Stimulated activated CD4-positive, alpha-beta T cell treated with anti-CD3 and anti-CD28 coated beads, Interleukin-1b, Interleukin-23, amount 100 ng/mL, for 48 hours (primary cell): ENCODE results near the gene CFAP43.

Experiments
- DNase-seq: peaks from one replicate; pipeline ENCODE4 v3.0.0-alpha.2; 2020

CFAP43 gene

GRCh38 chr10:104085801-104086400, 146.3 kb downstream of the CFAP43 start, which contains the start of gene COL17A1:
Gene COL17A1, minus strand, starts transcription at chr10:104085880. Its CDS starts 5,207 bp downstream, at chr10:104080673.
- DNase-seq, result no peak

DNA sequence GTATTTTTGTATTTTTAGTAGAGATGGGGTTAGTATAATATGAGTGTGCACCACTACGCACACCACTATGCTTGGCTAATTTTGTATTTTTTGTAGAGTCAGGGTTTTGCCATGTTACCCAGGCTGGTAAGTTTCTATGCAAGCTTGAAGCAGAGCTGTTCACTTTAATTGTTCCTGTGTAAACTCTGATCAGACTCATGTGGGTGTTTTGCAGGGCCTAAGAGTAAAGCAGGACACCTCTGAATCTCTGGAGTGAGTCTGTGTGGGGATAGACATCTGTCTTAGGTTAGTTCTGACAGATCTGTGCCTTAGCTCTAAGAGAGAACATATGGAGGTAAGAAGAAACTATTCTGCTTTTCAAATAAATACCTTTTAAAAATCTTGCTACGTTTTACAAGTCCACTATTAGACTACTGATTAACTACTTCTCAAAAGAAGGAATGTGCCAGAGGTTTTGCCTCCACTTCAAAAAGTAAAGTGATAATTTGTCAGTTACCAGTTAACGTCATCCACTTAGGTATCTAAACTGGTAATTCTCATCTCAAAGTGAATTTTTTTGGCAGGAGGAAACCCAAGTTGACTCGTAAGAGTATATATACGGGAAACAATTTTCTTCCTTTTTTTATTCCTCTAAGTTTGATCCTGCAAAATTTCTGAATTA, 147.6 kb downstream of the CFAP43 start:
- no peak for DNase-seq

GRCh38 chr10:104081998-104082397, 150.2 kb downstream of the CFAP43 start:
- no peak for DNase-seq

- DNase-seq, result no peak
Observed at GRCh38 chr10:104080762-104081161, 151.4 kb downstream of the CFAP43 start.
